Non-pigmented ciliary epithelial cell (primary cell): ENCODE results near the gene OPRL1.
"Not testable (repeated sequence)": the region's sequence is repeated elsewhere in the genome, so short reads cannot be mapped to it uniquely, and the experiment has no call there.

Experiments used
- DNase-seq: peaks from one replicate; pipeline ENCODE4 v3.0.0-alpha.2; 2010; ENCODE audit warnings: low read depth

OPRL1 gene

DNA sequence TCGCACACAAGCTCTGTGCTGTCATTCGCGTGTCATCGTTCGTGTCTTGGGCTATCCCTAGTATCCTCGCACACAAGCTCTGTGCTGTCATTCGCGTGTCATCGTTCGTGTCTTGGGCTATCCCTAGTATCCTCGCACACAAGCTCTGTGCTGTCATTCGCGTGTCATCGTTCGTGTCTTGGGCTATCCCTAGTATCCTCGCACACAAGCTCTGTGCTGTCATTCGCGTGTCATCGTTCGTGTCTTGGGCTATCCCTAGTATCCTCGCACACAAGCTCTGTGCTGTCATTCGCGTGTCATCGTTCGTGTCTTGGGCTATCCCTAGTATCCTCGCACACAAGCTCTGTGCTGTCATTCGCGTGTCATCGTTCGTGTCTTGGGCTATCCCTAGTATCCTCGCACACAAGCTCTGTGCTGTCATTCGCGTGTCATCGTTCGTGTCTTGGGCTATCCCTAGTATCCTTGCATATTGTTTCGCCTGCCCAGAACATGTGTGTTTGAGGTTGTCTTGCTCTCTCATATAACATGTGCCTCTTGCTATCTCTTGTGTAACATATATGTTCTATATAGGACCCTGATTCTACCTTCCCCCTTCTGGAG lies 7.4 kb downstream of the OPRL1 start:
- DNase-seq = not testable (repeated sequence)

DNA sequence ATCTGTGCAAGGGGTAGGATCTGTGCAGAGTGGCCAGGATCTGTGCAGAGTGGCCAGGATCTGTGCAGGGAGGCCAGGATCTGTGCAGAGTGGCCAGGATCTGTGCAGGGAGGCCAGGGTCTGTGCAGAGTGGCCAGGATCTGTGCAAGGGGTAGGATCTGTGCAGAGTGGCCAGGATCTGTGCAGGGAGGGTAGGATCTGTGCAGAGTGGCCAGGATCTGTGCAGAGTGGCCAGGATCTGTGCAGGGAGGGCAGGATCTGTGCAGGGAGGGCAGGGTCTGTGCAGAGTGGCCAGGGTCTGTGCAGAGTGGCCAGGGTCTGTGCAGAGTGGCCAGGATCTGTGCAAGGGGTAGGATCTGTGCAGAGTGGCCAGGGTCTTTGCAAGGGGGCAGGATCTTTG lies 8.7 kb downstream of the OPRL1 start:
- DNase-seq = not testable (repeated sequence)

DNA sequence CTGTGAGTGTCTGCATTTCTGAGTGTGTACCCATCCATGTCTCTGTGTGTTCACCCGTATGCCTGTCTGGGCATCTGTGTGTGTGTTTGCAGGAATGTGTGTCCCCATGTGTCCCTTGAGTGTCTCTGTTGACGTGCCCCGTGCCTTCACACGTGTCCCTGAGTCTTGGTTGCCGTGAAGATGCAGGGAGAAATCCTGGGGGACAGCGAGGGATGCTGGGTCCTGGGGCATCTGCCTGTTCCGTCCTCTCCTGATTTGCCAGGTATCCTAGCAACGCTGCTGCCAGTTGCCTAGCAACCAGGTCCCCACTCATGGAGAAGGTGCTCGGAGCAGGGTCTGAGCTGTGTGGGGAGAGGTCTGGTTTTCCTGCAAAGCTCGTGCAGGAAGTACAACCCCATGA lies 10.3 kb downstream of the OPRL1 start:
- DNase-seq = no peak

DNA sequence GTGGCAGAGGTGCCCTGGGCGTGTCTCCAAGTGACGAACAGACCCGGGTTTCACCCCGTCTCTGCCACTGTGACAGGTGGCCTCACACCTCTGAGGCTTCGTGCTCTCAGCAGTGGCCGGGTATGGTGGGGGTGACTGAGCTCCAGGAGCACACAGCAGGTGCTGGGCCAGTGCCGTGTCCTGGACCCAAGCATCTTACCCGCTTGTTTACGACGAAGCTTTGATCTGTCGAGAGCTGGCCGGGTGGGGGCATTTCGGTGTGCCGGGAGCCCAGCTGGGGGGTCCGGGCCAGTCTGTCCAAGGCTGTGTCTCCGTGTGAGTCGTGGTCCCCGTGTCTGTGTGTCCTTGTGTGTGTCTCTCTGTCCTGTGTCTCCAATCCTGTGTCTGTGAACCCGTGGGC lies 11.5 kb downstream of the OPRL1 start:
- DNase-seq = no peak

DNA sequence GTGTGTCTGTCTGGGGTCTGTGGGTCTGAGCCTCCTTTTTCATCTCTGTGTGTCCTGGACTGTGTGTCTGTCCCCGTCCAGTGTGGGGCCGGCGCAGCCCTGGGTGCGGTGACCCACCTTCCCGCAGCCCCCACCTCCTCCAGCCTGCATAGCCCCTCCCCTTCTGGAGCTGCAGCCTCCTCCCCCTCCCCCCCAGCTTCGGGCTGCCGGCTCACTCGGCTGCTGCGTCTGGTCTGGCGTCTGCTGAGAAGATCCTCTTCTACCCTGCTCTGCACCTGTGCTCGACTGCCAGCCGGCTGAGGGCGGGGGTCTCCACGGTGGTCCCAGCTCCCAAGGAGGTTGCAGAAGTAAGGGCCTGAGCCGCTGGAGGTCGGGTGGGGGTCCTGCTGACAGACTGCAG lies 11.9 kb downstream of the OPRL1 start:
- no peak for DNase-seq

DNA sequence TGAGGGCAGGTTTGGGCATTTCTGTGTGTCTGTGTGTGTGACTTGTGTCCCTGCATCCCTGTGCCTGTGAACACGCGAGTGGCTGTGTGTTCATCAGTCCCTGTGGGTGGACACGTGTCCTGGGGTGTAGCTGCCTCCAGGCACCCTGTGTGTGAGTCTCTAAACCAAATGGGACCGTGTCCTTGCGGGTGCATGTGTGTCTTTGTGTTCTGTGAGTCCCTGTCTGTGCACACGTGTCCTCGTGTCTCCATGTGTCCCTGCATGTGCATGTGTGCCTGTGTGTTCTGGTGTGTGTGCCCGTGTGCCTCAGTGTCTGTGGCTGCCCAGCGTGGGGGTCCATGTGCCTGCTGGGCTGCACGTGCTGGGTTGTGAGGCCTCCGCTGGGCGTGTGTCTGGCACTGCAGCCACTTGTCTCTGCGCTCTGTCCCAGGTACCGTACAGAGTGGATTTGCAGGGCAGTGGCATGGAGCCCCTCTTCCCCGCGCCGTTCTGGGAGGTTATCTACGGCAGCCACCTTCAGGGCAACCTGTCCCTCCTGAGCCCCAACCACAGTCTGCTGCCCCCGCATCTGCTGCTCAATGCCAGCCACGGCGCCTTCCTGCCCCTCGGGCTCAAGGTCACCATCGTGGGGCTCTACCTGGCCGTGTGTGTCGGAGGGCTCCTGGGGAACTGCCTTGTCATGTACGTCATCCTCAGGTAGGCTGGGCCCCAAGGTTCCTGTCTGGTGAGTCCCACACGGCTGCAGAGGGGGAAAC lies 12.6 kb downstream of the OPRL1 start:
- no peak for DNase-seq

DNA sequence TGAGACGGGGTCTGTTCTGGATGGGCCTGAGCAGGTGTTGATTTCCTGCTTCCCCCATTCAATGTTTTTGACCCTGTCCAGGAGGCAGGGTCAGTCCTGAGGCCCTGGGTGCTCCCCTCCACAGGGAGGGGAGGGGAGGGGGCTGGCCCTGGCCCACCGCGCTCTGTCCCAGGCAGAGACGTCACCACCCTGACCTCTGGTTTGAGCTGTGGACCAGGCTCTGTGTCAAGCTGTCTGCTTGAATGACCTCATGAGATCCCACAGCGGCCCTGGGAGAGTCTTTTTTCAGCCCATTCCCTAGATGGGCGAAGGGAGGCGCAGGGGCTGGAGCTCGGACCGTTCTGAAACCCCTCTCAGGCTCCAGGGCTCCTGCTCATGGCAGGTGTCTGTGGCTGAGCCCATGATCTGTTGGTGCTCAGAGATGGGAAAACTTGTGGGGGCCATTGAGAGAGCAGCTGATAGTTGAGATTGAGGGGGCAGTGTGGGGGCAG lies 13.2 kb downstream of the OPRL1 start:
- no peak for DNase-seq

DNA sequence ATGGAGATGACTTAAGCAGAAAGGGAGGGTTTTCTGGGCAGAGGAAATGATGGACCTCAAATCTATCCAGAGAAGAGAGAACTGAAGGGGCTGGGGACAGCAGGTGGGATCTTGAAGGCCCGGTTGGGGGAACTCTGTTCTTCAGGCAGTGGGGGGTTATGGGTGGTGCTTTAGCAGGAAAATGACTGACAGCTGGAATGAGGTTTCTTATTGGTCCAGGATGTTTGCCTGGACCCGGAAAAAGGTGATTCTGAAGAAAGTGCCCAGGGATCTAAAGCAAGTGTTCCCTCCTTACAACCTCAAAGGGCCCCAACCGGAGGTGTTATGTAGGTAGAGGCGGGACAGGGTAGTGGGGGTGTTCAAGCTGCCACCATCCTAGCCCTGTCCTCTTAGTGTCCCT lies 15.6 kb downstream of the OPRL1 start:
- no peak for DNase-seq

DNA sequence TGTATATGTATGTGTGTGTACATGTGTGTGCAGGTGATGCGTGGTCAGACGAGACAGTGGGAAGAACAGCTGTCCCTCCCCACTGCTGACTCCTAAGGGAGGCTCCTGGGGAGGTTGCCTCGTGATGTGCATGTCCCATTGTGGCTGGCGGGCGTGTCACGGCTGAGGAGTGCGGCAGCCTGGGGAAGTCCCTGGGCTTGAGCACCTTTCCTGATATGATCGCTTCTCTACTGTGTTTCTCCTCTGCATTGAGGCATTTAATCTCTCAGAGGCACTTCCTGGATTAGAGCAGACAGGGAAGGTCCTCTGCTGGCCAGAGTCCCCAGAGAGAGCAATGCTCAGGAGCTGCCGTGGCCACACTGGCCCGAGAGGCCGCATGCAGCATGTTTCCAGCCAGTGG lies 16.0 kb downstream of the OPRL1 start:
- no peak for DNase-seq

DNA sequence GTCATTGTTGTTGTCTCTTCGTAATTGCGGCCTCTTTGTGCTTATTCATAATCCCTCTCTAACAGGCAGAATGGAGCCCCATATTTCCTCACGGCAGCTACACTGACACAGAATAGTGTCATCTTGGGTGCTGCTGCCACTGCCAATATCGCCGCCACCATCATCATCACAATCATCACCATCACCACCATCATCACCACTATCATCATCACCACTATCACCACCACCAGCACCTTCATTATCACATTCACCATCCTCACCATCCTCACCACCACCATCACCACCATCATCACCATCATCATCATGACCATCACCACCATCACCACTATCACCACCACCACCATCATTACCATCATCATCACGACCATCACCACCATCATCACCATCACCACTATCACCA lies 16.7 kb downstream of the OPRL1 start:
- DNase-seq = no peak

DNA sequence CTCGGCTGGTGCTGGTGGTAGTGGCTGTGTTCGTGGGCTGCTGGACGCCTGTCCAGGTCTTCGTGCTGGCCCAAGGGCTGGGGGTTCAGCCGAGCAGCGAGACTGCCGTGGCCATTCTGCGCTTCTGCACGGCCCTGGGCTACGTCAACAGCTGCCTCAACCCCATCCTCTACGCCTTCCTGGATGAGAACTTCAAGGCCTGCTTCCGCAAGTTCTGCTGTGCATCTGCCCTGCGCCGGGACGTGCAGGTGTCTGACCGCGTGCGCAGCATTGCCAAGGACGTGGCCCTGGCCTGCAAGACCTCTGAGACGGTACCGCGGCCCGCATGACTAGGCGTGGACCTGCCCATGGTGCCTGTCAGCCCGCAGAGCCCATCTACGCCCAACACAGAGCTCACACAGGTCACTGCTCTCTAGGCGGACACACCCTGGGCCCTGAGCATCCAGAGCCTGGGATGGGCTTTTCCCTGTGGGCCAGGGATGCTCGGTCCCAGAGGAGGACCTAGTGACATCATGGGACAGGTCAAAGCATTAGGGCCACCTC lies 18.7 kb downstream of the OPRL1 start:
- DNase-seq = no peak

DNA sequence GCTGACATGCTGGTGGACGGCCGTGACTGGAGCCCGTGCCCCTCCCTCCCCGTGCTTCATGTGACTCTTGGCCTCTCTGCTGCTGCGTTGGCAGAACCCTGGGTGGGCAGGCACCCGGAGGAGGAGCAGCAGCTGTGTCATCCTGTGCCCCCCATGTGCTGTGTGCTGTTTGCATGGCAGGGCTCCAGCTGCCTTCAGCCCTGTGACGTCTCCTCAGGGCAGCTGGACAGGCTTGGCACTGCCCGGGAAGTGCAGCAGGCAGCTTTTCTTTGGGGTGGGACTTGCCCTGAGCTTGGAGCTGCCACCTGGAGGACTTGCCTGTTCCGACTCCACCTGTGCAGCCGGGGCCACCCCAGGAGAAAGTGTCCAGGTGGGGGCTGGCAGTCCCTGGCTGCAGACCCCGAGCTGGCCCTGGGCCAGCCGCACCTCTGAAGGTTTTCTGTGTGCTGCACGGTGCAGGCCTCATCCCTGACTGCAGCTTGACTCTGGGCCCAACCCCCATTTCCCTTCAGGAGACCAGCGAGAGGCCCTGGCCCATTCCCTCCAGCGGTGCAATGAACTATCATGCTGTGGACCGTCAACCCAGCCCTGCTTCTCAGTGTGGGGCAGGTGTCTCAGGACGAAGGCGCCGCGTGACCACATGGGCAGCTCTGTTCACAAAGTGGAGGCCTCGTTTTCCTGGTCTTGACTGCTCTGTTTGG lies 19.4 kb downstream of the OPRL1 start:
- no peak for DNase-seq

DNA sequence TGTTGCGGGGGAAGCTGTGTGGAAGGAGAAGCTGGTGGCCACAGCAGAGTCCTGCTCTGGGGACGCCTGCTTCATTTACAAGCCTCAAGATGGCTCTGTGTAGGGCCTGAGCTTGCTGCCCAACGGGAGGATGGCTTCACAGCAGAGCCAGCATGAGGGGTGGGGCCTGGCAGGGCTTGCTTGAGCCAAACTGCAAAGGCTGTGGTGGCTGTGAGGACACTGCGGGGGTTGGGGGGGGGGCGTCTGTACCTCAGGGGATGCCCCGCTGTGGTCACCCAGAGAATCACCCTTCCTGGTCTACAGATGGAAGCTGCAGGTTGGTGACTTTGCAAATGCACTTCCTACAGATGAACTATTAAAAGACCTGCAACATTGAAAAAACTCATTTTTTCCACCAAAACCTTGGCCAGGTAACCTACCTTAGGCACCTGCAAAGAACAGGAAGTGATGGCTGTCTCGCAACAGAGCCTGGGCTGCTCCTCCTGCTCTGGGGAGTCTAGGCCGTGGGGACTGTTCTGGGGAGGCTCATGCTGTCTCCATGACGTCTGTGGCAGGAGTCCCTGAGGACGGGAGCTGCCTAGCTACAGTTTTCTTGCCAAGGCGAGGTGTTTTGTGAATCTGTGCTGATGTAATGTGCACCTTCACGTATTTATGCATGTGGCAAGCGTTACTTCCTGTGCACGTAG lies 20.1 kb downstream of the OPRL1 start:
- no peak for DNase-seq

DNA sequence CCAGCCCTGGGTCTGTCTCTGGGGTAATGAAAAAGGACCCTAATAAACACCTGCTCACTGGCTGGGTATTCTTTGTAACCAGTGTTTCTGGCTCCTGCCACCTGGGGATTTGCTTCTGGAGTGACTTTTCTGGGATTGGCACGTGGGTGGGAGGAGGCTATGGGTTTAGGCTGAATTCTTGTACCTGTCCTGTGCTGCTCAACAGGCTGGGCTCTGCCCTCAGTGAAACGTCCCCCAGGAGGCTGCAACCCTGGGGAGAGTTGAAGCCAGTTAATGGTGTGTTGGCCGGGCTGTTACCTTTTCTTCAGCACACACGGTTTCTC lies 20.6 kb downstream of the OPRL1 start:
- DNase-seq = no peak

DNA sequence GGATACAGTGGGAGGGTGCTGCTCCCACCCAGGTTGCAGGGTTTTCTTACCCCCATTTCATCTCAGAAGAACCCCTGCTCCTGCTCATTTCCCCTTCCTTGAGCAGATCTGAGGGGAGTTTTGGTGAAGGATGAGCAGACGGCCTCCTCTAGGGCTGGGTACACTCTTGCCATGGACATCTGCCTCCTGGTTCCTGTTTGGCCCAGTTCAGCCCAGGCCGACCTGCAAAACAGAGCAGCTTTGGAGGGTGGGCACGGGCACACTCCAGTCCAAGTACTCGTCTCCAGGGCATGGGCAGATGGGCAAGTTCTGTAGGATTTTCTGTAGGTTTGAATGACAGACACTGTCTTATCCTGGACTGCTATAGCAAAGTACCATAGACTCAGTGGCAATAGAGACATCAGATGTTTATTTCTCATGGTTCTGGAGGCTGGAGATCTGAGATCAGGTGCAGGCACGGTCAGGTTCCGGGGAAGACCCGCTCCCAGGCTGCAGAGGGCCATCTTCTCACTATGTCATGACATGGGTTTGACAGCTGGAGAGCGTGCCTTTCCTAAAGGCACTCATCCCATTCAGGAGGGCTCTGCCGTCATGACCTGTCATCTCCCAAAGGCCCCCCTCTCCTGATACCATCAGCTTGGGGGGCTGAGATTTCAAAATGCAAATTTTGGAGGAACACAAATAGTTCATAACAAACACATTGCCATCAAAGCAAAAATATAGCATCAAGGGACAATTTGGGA lies 21.2 kb downstream of the OPRL1 start:
- no peak for DNase-seq

DNA sequence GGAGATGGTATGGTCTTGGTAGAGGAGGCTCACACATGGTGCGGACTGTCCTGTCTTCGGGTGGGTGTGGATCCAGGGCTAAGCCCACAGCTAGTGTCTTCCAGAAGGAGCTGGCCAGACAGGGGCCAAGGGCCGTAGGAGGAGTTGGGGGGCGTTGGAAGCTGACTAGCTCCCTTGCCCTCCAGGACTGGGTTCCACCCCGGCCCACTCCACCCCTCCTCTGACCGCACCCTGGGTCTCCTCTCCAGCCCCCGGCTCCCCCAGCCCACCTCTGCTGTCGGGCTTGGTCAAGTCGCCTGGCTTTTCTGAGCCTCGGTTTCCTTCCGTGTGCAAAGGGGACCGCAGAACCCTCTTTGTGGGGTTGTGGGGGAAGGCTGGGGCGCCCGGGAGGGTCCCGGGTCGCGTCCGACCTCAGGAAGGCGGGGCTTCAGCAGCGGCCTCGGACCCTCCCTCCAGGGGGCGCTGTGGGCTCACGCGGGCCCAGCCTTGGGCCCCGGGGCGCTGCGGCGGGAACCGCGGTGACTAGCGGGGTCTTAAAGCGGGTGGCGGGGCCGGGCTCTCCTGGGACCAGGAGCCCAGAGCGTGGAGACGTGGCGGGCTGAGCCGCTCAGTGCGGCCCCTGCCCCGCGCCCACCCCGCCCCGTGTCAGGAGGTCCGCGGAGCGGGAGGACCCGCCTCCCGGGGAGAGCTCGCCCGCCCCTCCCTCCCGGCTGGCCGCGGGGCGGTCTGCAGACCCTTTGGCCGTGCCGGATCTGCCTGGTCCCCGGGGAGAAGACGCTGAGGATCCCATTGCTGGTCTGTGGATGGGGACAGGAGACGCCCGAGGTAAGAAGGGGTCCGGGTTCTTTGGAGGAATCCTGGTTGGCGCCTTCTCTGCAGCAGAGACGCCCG lies 22.1 kb downstream of the OPRL1 start:
- DNase-seq = no peak

DNA sequence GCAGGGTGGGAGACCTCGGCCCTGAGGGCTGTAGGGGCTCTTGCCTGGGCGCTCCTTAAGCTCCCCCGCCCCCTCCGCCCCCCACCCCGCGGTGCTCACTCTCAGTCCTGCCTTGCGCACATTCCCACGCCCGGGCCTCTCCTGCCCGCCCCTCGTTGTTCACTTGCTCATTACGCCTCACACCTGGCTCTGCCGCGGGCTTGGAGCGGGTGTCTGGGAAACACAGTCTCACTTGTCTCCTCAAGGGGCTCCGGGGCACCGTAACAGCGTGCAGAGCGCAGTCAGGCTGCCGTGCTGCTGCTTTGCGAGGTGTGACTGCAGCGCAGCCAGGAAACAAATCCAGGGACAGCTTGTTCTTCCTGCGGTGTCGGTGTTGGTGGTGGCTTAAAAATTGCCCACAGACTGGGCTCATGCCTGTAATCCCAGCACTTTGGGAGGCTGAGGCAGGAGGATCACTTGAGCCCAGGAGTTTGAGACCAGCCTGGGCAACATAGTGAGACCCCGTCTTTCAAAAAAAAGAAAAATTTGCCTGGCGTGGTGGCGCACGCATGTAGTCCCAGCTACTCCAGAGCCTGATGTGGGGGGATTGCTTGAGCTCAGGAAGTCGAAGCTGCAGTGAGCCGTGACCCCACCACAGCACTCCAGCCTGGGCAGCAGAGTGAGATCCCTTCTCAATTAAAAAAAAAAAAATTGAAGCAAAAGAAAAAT lies 22.9 kb downstream of the OPRL1 start:
- no peak for DNase-seq

DNA sequence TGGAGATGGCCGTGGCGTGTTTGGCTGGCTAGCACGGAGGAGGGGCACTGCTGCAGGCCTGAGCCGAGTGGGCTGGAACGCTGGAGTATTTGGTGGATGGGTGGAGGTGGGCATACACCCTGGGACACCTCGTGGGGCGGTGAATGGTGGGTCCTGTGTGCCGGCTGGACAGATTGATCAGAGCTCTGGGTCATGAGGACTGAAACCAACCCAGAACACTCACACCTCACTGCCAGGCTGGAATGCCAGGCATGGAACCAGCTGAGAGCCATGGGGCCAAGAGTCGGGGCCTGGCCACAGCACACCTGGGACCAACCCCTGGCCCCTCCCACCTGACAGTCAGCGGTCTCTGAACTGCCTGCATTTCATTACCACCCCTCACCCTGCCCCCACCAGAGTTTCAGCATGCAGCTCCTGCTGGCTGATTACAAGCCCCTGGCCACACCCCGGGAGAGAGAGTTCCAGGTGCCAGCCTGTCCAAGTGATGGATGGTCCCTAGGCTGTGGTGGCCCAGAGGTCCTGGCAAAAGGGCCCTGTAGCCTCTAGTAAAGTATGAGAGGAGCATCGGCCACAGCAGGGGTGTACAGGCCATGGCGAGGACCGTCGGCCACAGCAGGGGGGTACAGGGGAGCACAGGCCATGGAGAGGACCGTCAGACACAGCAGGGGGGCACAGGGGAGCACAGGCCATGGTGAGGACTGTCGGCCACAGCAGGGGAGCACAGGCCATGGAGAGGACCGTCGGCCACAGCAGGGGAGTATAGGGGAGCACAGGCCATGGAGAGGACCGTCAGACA lies 24.2 kb downstream of the OPRL1 start:
- DNase-seq = no peak
